ENCODE results near the gene EID3. TPM values are rescaled to one million over a fixed set of nuclear protein-coding genes. Genes with fewer than 3 reads are reported as not detected.

The EID3 gene
- polyA plus RNA-seq, 2 of the 4 experiments (the other 2 are of a cell fraction): 6.8 to 12.2 TPM

DNA sequence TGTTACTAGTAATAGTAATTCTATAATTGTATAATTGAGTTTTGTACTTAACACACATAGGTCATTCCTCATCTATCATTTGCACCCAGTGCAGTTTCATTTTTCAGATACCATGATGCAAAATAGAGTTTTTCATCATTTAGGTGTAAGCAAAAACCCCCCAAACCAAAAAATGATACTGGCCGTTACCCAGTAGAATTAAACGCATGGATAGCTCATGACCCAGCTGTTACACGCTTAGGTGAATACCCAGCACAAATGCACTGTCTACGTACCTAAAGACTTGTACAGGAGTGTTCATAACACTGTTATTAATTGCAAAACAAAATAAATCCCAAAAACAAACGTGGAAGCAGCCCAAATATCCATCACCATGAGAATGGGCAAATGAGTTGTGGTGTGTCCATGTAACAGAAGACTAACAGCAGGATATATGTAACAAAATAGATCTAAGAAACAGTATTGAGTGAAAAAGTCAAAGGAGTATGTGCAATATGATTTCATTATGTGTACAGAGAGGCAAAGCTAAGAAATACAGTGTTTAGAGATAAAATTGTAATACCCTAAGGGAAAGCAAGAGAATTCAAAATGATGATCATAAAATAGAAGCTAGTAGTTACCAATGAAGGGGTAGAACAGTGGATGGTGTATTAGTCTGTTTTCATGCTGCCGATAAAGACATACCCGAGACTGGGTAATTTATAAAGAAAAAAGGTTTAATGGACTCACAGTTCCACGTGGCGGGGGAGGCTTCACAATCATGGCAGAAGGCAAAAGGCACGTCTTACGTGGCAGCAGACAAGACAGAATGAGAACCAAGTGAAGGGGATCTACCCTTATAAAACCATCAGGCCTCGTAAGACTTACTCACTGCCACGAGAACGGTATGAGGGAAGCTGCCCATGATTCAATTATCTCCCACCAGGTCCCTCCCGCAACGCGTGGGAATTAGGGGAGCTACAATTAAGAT is 49.8 kb downstream of the EID3 start (continued):
- TF ChIP-seq RFX5 (IDR thresholded peaks at IDR 0.05): no peak
- TF ChIP-seq ZSCAN20 (CRISPR knock-in tag; IDR thresholded peaks at IDR 0.05): peak; percentile 70; the same call in 1 of the 2 replicates
- peak; percentile 89 for TF ChIP-seq RARB (CRISPR knock-in tag; IDR thresholded peaks at IDR 0.05)
- TF ChIP-seq, protein P1, sequence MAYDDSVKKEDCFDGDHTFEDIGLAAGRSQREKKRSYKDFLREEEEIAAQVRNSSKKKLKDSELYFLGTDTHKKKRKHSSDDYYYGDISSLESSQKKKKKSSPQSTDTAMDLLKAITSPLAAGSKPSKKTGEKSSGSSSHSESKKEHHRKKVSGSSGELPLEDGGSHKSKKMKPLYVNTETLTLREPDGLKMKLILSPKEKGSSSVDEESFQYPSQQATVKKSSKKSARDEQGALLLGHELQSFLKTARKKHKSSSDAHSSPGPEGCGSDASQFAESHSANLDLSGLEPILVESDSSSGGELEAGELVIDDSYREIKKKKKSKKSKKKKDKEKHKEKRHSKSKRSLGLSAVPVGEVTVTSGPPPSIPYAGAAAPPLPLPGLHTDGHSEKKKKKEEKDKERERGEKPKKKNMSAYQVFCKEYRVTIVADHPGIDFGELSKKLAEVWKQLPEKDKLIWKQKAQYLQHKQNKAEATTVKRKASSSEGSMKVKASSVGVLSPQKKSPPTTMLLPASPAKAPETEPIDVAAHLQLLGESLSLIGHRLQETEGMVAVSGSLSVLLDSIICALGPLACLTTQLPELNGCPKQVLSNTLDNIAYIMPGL (CRISPR knock-in tag; IDR thresholded peaks at IDR 0.05; ENCODE audit: borderline replicate concordance): peak; percentile 89
- 0 out of 2 replicates have a peak, but pooled peaks have one; percentile 20 for TF ChIP-seq HEYL (CRISPR knock-in tag; IDR thresholded peaks at IDR 0.05)
- TF ChIP-seq TP53 (CRISPR knock-in tag; IDR thresholded peaks at IDR 0.05): peak; percentile 94
- TF ChIP-seq POLR2AphosphoS2 (conservative IDR thresholded peaks at IDR 0.05; ENCODE audit: low read length): peak; percentile 100
- no peak; the same call in 1 of the 2 replicates for TF ChIP-seq REST (IDR thresholded peaks at IDR 0.05)
- TF ChIP-seq KDM5A (IDR thresholded peaks at IDR 0.05): no peak
- no peak for TF ChIP-seq PHF8 (IDR thresholded peaks at IDR 0.05; ENCODE audit: borderline replicate concordance, low read depth)
- TF ChIP-seq ZC3H11A (IDR thresholded peaks at IDR 0.05): no peak
- peak; percentile 98 for TF ChIP-seq FOSB (CRISPR knock-in tag; IDR thresholded peaks at IDR 0.05)
- no peak for TF ChIP-seq PBX3 (IDR thresholded peaks at IDR 0.05)

DNA sequence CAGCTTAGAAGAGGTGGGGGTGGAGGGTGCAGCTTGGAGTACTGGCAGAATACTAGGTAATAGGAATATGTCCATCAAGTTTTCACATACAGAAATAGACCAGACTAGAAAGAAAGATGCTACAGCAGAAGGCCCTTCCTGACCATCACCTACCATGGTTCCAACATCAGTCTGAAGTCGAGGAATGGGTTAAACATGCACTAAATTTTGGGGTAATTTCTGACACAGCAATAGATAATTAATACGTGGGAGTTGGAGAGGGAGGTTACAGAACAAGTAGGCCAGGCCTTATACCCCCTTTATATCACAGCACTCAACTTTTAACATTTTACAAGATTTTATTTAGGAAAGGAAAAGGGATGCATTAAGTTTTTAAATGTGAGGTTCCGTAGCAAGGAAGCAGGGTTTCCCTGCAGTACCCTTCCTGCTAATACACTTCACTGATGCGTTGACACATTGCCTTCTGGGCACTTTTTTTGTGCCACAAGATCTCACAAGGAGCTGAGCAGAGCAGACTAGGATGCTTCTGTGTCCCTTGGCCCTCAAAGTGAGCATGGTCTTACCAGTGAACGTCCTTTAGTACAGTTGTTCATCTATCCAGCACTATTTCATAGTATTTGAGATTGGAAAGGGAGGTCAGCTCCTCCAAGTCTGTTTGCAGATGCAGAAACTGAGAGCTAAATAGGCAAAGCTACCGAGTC is 50.8 kb downstream of the EID3 start:
- CTCF ChIA-PET: interaction anchor here (1.2 to 1.6 kb wide), 2 partner anchors 15 to 28 kb away, joined by 3 to 5 read pairs; no protein-coding TSS in a partner anchor
- DNase-seq (ENCODE audit: low read depth in 1 of 2, low spot score in 1 of 2): peak in 1 of 2 experiments; percentile 63
- Histone ChIP-seq H3K4me1 (peaks cover 80% of the 10 kb centered on the region), H3K27ac (peak overlapping the region in 1 of 2 experiments; percentile 59; a peak in 4 of 6 replicates), H3K9me3 (peaks cover 3% of the 10 kb centered on the region; the same call in 1 of the 3 replicates), H3K4me3 (no peak overlapping the region), H3K4me2 (no peak overlapping the region)
- WGBS (ENCODE audit: missing lambda C conversion rate): 42% methylated on average over 6 of the region's 6 CpGs
- POLR2A ChIA-PET: no interaction called here
- peak in 1 of 2 experiments; percentile 0; a peak in 1 of 6 replicates for ATAC-seq
- FAIRE-seq: no peak
- TF ChIP-seq, protein P2, sequence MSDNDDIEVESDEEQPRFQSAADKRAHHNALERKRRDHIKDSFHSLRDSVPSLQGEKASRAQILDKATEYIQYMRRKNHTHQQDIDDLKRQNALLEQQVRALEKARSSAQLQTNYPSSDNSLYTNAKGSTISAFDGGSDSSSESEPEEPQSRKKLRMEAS (IDR thresholded peaks at IDR 0.05): no peak
- TF ChIP-seq KDM1A (IDR thresholded peaks at IDR 0.05; ENCODE audit: low read depth) (no peak), ZSCAN20 (CRISPR knock-in tag; IDR thresholded peaks at IDR 0.05) (peak; percentile 30; the same call in 1 of the 2 replicates), NR3C1 (IDR thresholded peaks at IDR 0.05) (no peak), NFE2L2 (conservative IDR thresholded peaks at IDR 0.05; ENCODE audit: low read length) (no peak), FOSL2 (IDR thresholded peaks at IDR 0.05) (no peak), FOSL2 (CRISPR knock-in tag; IDR thresholded peaks at IDR 0.05) (peak; percentile 20), CHD4 (IDR thresholded peaks at IDR 0.05; ENCODE audit: borderline replicate concordance) (no peak), RNF2 (IDR thresholded peaks at IDR 0.05; ENCODE audit: borderline replicate concordance, low read depth) (no peak), KDM5A (IDR thresholded peaks at IDR 0.05) (no peak), EHMT2 (IDR thresholded peaks at IDR 0.05; ENCODE audit: low read depth) (no peak), RFX5 (IDR thresholded peaks at IDR 0.05) (no peak), TP53 (CRISPR knock-in tag; IDR thresholded peaks at IDR 0.05) (peak; percentile 81), HEYL (CRISPR knock-in tag; IDR thresholded peaks at IDR 0.05) (no peak), FOSB (CRISPR knock-in tag; IDR thresholded peaks at IDR 0.05) (peak; percentile 98), CEBPB (IDR thresholded peaks at IDR 0.05) (no peak), BHLHE40 (IDR thresholded peaks at IDR 0.05; ENCODE audit: low read depth, low read length) (no peak), RAD21 (conservative IDR thresholded peaks at IDR 0.05 in 1 of 2, IDR thresholded peaks at IDR 0.05 in 1 of 2) (no peak)
- TF ChIP-seq, protein P3, sequence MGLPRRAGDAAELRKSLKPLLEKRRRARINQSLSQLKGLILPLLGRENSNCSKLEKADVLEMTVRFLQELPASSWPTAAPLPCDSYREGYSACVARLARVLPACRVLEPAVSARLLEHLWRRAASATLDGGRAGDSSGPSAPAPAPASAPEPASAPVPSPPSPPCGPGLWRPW (IDR thresholded peaks at IDR 0.05): no peak
- TF ChIP-seq, protein P4, sequence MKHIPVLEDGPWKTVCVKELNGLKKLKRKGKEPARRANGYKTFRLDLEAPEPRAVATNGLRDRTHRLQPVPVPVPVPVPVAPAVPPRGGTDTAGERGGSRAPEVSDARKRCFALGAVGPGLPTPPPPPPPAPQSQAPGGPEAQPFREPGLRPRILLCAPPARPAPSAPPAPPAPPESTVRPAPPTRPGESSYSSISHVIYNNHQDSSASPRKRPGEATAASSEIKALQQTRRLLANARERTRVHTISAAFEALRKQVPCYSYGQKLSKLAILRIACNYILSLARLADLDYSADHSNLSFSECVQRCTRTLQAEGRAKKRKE (CRISPR knock-in tag; IDR thresholded peaks at IDR 0.05; ENCODE audit: low read depth): 0 out of 2 replicates have a peak, but pooled peaks have one; percentile 14
